Measurements from ENCODE around the gene SYPL1.

DNA sequence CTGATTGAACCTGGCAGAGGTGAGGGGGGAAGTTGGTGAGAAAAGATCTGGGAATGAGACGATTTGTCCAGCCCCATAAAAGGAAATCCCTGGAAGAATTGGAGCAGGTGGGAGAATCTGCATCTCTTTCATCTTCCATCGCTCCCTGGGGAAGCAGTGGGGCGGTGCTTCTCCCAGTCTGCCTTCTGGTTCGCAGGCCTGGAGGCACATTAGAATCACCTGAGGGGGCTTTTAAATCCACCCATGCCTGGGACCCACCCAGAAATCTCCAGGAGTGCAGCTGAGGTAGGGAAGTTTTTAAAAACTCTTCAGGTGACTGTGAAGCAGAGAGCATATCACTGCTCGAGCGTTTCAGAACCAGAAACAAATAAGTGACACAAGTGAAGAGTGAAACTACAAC lies 26.7 kb upstream of the SYPL1 start:
- TF ChIP-seq, protein P1, sequence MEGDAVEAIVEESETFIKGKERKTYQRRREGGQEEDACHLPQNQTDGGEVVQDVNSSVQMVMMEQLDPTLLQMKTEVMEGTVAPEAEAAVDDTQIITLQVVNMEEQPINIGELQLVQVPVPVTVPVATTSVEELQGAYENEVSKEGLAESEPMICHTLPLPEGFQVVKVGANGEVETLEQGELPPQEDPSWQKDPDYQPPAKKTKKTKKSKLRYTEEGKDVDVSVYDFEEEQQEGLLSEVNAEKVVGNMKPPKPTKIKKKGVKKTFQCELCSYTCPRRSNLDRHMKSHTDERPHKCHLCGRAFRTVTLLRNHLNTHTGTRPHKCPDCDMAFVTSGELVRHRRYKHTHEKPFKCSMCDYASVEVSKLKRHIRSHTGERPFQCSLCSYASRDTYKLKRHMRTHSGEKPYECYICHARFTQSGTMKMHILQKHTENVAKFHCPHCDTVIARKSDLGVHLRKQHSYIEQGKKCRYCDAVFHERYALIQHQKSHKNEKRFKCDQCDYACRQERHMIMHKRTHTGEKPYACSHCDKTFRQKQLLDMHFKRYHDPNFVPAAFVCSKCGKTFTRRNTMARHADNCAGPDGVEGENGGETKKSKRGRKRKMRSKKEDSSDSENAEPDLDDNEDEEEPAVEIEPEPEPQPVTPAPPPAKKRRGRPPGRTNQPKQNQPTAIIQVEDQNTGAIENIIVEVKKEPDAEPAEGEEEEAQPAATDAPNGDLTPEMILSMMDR (IDR thresholded peaks at IDR 0.05; ENCODE audit: insufficient read depth, low read depth, low read length): no peak
- TF ChIP-seq EZH2 (IDR thresholded peaks at IDR 0.05; ENCODE audit: insufficient read depth, low read length): no peak

All from astrocyte (in vitro differentiated cells and primary cell).